HG03095 (cell line): ENCODE results near the gene LIPG.
A peak's percentile ranks its signal among the peaks of the same experiment; 100 is the strongest.
"Not testable (repeated sequence)": the region's sequence is repeated elsewhere in the genome, so short reads cannot be mapped to it uniquely, and the experiment has no call there.

Experiments used
- ATAC-seq: cut with Tn5 transposase; IDR thresholded peaks from one replicate; pipeline ENCODE4 v1.9.1; 2021; ENCODE audit warnings: moderate library complexity; ENCODE audit not compliant: unreplicated experiment

LIPG gene

DNA sequence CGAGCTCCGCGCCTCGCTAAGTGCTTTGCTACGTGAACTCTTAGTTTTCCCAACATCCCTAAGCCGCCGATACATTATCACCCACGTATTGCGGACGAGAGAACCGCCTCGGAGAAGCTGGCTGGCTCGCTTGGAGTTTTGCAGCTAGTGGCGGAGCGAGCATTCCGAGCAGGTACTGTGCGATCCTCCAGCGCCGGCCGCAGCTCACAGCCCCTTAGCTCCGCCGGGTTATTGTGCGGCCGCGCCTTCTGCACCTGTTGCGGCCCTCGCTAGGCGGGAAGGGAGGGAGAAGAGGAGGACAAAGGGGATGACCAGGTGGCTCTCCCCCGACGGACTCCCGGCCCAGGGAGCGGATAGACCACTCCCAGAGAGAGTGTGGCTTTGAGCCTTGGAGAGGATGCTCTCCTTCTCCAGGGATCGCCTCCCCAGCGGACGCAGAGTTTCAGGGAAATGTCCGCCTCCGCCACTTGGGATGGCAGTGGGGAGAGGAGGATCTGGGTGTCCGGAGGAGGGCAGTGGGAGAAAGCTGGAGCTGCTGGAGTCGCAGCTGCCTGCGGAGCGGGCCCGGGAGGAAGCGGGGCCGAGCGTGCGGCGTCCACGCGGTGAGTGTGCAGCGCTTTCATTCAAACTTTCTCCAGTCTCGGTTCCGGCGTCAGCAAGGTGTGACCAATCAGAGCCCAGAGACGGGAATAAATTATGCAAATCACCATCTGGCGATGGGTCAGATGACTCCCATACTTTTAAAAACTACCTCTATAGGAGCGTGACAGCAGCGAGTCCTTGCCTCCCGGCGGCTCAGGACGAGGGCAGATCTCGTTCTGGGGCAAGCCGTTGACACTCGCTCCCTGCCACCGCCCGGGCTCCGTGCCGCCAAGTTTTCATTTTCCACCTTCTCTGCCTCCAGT, at the start of gene LIPG:
Gene LIPG (plus strand): TSS at position 769 of the 905 bp plus-strand sequence. CDS start 252 bp downstream, outside the sequence.
- peak; percentile 68 for ATAC-seq

DNA sequence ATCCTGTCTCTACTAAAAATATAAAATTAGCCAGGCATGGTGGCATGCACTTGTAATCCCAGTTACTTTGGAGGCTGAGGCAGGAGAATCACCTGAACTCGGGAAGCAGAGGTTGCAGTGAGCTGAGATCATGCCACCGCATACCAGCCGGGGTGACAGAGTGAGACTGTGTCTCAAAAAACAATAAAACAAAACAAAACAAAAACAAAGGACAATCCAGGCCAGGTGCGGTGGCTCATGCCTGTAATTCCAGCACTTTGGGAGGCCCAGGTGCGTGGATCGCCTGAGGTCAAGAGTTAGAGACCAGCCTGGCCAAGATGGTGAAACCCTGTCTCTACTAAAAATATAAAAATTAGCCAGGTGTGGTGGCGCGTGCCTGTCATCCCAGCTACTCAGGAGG, 49.0 kb upstream of the LIPG start:
- not testable (repeated sequence) for ATAC-seq

- ATAC-seq, result no peak
These were observed 47.3 kb upstream of the LIPG start for GRCh38 chr18:49514577-49514976.

- not testable (repeated sequence) for ATAC-seq
These were observed 46.9 kb upstream of the LIPG start for GRCh38 chr18:49515003-49515402.

DNA sequence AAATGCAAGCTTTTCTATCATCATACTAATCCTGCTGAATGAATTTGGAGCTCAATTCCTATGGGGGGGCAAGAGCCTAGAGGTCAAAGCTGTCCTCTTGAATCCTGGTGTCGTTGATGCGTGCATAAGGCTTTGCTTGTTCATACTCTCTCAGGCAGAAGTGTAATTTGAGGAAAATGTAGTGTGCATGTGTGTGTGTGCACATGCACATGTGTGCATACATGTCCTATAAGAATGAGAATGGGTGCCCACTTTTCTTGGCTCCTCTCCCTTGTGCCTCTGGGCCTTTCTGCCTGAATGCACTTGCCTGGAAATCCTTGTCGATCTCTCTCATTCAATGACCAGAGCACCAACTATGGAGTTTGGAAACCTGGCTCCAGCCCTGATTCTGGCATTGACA, 46.3 kb upstream of the LIPG start:
- no peak for ATAC-seq

- no peak for ATAC-seq
These were observed 44.4 kb upstream of the LIPG start for GRCh38 chr18:49517483-49517882.

- ATAC-seq, result no peak
These were observed 42.5 kb upstream of the LIPG start for GRCh38 chr18:49519101-49519971.

DNA sequence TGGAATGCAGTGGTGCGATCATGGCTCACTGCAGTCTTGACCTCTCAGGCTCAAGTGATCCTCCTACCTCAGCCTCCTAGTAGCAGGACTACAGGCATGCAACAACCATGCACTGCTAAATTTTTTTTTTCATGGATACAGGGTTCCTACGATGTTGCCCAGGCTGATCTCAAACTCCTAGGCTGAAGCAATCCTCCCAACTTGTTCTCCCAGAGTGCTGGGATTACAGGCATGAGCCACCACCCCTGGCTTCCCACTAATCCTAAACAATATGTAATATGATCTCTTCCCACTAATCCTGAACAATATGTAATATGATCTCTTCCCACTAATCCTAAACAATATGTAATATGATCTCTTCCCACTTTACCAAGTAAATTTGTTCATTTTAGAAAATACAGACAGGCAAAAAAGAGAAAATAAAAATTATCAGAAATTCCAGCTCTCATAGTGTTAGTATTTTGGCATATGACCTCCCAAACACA, 41.2 kb upstream of the LIPG start:
- no peak for ATAC-seq

GRCh38 chr18:49521216-49521835, 40.5 kb upstream of the LIPG start:
- ATAC-seq, result no peak

DNA sequence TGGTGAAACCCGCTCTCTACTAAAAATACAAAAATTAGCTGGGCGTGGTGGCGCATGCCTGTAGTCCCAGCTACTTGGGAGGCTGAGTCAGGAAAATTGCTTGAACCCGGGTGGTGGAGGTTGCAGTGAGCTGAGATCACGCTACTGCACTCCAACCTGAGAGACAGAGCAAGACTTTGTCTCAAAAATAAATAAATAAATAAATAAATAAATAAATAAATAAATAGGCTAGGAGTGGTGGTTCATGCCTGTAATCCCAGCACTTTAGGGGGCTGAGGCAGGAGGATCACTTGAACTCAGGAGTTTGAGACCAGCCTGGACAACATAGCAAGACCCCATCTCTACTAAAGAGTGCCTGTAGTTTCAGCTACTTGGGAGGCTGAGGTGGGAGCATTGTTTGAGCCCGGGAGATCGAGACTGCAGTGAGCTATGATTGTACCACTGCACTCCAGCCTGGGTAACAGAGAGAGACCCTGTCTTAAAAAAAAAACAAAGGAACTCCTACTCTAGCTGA, 38.2 kb upstream of the LIPG start:
- ATAC-seq, result not testable (repeated sequence)

GRCh38 chr18:49524349-49524748, 37.5 kb upstream of the LIPG start:
- no peak for ATAC-seq

- no peak for ATAC-seq
These were observed 36.9 kb upstream of the LIPG start for GRCh38 chr18:49524951-49525350.

DNA sequence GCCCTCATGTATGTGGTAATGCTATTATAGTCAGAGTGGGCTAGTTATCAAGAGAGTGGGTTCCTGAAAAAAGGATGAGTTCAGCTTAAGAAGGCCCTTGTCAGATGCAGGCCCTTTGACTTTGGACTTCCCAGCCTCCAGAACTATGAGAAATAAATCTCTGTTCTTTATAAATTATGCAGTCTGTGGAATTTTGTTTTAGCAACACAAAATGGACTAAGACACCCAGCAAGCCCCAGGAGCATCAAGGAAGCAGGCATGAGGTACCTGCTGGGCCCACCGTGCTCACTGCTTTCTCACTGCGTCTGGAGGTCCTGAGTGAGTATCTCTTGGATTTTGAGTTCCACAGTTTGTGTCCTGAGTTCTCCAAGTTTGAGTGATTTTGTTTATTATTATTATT, 35.9 kb upstream of the LIPG start:
- no peak for ATAC-seq

- no peak for ATAC-seq
These were observed 34.1 kb upstream of the LIPG start for GRCh38 chr18:49527631-49528327.

DNA sequence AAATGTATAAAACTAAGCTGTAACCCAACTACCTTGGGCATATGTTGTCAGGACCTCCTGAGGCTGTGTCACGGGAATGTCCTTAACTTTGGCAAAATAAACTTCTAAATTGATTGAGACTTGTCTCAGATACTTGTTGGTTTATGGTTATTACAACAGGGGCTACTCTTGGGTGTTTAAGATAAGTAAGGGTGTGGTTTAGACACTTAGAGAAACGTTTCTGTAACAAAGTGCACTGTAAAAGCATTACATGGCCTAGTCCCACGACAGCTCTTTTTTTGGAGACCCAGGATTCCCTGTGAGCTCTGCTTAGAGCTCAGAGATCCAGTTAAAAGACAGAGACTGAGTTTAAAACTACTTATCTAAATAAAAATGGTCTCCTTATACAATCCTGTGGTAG, 32.3 kb upstream of the LIPG start:
- no peak for ATAC-seq

DNA sequence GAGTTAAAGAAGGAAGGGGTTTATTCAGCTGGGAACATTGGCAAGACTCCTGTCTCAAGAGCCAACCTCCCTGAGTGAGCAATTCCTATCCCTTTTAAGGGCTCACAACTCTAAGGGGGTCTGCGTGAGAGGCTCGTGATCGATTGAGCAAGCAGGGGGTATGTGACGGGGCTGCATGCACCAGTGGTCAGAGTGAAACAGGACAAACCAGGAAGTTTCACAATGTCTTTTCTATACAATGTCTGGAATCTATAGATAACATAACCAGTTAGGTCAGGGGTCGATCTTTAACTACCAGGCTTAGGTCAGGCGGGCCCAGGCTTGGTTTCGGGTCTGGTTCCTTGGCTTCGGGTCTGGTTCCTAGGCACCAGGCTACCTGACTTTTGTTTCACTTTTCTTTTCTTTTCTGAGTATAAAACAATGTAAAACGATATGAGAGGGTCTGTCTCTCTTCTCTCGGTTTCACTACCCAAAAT, 30.1 kb upstream of the LIPG start:
- no peak for ATAC-seq

DNA sequence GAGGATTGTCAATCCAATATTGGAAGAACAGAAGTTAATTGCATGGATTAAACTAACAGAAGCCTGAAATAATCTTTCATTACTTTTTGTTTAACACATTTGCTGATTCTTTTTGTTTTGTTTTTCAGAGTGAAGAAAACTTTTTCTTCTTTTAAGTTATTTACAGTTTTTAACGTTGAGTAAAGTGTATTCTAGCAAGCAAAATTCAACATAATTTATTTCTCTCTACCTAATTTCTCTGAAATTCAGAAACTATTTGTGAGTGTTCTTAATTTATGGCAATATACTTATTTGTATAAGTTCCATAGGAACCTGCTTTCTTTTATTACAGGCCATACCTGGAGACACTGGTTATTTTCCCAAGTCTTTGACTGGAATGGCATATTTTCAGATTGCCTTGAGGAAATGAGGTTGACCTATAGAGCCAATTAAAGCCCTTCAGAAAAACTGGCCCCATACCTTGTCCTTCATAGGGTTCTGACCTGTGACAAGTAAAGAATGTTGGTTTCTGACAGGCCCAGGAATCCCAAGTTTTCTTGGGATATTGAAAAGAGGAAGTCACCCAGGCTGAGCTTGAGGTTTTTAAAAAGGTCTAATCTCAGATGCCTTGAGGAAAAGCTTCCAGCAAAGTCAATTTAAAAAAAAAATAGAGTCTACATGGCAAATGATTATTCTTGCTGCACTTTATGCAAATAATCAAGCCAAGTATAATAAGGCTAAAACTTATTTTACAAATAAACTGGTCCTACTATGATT, 26.8 kb upstream of the LIPG start:
- ATAC-seq, result no peak

DNA sequence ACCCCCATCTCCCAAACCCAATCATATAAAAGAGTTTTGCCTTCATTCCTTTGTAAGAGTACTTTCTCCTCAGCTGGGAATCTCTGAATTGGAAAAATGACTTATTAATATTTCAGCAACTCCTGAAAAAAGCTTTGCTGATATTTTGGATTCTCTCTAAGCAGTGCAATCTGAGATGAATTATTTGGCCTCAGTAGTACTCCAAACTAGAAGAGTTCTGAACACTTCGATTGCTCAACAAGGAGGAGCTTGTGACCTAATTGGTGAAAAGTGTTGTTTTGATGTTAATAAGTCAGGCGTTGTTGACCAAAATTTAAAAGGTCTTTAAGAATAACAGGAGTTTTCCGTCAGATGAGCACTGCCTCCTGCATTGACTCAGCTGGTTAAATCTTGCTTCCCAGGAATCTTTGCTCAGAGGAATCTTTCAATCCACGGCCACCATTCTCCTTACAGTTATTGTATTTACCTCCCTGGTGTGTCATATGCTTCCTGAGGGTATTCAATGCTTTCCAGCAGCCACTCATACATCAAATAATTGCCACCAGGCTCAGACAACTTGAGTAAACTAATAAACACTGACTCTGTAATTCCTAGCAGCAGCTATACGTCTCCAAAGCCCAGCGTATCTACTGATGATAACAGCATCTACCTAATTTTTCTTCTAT, 24.5 kb upstream of the LIPG start:
- ATAC-seq, result no peak

- no peak for ATAC-seq
These were observed 17.5 kb upstream of the LIPG start for GRCh38 chr18:49544362-49544761.
